Amygdala (tissue), 56 donors: ENCODE measurements around the gene GNAI3.

Experiments
- DNase-seq, 56 donors: peaks; one replicate each; lab custom pipeline; 2025; lab: John Stamatoyannopoulos, UW

GNAI3 gene

DNA sequence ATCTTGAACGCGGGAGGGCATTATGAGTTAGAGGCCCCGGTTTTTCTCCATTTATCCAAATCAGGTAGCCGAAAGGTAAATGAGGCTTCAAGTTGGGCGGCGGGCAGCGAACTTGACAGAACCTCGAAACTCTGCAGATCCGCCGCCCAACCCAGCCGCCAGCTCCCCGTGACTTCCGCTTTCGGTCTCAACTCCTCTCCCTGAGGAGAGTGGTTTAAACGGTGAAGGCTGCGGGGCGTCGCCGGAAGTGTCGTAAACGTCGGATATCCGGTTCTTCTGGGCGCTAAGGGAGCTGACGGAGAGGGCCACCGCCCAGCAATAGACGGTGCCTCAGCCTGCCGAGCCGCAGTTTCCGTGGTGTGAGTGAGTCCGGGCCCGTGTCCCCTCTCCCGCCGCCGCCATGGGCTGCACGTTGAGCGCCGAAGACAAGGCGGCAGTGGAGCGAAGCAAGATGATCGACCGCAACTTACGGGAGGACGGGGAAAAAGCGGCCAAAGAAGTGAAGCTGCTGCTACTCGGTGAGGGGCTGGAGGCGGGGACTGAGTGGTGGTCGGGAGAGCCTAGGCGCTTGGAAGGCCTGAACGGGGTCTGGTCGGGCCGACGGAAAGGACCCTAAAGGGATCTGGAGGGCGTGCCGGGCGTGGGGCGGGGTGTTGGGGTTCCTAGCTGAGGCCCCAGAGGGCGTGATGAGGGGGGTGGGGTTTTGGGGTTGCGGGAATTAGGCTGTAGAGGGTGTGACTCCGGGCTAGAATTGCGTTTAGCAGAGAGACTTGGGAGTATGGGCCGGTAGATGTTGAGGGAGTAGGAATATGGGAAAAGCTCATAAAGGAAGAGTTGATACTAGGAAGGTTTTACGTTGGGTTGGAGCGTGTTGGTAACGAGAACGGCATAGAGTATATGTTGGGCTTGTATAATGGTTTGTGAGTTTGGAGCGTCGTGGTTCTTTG, at the start of gene GNAI3:
Gene GNAI3 (plus strand): TSS at position 295 of the 947 bp plus-strand sequence. CDS start 106 bp downstream, at position 401.
- peak; percentile 69 to 98 (median 93) for DNase-seq

DNA sequence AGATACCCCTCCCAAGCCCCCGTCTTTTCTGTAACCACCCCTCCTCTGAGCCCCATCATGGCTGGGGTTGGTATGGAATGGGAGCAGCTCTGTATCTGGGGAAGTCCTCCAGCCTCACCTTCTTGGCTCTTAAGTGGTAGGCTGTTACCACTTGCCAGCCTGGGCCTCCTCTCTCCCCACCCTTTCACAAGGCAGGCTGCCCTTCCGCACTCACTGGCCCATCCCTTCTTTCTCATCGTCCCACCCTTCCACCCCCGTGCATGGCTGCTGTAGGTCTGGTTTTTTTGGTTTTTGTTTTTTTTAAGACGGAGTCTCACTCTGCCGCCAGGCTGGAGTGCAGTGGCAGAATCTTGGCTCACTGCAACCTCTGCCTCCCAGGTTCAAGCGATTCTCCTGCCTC, 49.3 kb upstream of the GNAI3 start:
- no peak for DNase-seq

DNA sequence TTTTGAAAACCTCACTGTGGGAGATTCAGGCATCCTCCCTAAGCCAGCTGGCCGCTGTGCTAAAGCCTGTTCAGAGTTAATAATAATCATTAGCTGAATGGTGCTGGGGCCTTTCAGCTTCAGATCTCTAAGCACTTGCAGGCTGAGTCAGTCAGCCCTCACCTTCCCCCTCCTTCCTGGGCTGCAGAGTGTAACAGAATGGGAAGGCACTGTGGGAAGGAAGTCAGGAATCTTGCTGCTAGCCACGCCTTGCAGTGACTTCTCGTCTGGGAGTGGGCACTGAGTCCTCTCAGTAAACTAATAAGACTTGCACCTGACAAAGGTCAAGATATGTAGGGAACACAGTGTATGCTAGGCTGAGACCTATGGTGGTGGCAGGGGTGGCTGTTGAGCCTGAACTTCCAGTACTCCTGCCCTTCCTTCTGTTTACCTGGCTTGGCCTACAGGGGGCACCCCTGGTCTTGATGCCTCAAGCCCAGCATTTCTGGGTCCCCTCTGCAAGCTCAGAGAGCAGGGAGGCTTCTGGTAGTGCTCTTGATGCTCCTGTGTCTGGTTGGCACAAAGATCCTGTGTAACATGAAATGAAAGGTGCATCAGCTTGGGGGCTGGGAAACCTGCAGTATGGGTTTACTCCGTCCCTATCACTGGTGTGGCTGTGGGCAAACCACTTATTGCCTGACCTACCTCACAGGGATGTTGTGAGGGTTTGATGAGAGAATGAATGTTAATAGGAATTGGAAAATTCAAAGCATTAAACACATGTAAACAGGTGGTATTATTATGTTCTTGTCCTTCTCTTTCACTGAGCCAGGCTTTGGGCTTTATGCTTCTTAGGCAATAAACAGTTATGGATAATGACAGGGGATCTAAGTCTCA, 48.5 kb upstream of the GNAI3 start:
- DNase-seq = peak in 17 of 56 donors; percentile 21 to 57 (median 40)

DNA sequence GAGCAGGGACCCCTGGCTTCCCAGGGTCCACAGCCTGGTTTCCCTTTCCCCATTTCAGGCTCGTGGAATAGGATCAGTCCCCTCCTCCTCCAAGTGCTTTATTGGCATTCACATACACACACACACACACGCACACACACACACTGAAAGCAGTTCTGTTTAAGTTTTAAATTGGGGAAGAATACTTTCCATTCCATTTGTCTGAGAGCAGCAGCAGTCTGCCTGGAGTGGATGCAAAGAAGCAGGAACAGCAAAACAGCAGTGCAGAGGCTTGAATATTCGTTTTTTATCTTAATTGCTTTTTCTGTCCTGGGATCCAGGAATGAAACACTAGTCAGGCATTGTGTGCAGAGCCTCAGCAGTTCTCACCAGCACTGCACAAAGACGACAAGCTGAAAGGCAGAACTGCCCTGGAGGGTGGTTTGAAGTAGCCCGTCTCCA, 47.5 kb upstream of the GNAI3 start:
- no peak for DNase-seq

DNA sequence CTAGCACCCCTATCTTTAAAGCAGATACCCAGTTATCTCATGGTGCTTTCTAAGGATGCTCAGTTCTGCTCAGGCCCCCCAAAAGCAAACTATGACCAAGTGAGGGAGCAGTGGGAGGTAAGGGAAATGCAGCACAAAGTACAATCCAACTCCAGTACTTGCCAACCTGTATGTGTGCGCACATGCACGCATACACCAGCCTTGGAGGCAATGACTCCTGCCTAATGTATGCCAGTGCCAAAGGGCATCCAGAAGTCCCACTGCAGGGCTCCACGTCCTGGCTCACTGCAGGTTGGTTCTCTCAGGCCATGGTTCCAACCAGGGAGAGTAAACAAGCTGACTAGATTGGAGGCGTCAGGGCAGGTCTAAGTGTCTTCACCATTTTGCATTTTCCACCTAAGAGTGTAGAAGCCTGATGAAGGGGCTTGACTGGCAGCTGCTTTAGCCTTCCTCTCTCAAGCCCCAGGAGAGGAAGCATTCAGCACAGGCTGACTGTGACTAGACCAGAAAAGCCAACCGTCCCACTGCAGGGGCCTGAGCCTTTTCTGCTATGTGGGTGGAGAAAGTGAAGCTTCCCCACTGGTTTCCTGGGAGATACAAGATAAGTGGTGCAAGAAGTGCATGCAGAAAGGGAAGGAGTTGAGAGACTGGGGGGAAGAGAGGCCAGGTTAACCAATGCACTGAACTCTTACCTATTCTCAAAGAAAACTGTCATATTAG, 46.6 kb upstream of the GNAI3 start:
- DNase-seq = no peak

DNA sequence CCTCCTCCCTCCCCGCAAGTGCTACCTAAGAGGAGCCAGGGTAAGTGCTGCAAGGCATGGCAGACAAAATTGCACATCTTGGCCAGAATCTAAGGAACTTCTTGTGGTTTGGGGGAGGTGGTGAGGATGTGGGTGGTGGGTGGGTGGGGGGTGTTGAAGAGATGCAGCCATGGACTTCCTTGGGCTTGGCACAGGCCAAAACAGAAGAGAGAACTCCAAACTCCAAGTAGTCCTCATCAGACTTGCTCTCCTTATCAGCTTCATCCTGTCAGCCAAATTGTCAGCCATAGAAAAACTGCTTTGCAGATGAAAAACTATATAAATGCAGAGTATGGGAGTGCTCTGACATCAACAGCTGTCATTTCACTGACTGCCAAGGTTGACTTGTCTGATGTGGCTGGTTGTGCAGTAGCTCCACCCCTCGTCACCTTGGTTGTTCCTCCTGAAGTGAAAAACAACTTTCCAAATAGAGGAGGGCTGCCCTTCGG, 46.0 kb upstream of the GNAI3 start:
- DNase-seq = no peak

DNA sequence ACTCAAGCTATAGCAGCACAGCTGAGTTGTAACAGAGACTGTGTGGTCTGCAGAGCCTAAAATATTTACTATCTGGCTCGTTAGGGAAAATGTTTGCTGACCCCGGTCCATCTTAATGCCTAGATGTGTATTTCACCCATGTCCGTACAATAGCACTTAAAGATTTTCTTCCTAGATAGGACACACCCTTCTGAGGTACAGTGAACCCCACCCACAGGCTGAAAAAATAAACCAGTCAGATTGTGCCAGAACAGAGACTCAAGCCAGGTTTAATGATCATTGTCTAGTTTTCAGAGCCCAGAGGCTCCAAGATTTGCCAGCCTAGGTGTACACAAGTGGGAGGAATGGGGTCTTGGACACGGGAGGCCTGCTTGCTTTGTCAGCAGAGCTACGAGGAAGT, 44.5 kb upstream of the GNAI3 start:
- DNase-seq = no peak

DNA sequence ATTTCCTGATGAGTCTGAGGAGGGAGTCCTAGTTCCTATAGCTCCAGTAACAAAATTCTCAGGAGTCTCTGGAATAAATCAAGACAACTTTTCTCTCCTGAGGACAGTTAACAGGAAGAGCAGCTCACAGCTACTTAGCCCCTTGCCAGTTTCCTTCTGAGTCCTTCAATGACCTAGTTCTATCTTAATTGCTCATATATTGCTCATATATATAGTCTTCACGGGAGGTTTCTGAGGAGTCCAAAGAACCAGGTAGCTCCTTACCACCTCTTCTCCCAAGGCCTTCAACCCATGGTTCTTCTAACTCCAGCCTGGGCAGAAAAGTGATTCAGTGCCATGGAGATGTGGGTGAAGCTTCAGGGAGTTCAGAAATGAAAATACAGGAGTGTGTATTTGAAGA, 43.4 kb upstream of the GNAI3 start:
- no peak for DNase-seq

DNA sequence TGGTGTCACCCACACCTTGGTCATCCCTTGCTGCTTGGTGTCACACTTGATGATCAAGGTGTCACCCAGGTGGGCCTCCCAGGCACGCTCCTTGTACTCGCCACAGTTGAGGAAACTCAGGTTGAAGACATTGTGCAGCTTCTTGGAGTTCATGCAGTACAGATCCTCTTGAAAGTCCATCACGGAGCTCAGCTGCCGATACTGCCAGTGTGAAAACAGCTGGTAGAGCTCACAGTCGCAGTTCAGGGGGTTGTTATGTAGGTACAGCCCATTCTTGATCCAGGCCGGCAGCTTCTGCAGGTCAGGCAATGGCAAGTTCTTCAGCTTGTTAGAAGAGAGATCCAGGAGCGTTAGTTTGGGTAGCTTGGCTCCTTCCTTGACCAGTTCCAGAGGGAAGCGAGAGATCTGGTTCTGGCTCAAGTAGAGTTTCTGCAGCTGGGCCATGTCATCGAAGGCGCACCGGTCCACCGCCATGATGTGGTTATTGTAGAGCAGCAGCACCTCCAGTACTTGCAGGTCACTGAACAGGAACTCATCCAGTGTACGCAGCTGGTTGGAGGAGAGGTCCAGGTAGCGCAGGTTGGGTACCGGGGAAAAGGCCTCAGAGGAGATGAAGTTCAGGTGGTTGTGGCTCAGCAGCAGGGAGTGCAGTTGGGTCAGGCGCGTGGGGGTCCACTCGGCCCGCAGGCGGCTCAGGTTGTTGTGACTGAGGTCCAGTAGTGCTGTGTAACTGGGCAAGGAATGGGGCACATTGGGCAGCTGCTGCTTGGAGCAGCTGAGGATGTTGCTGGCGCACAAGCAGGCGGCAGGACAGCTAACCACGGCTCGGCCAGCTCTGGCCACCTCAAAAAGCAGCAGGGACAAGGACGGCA, 40.2 kb upstream of the GNAI3 start:
- DNase-seq = no peak

DNA sequence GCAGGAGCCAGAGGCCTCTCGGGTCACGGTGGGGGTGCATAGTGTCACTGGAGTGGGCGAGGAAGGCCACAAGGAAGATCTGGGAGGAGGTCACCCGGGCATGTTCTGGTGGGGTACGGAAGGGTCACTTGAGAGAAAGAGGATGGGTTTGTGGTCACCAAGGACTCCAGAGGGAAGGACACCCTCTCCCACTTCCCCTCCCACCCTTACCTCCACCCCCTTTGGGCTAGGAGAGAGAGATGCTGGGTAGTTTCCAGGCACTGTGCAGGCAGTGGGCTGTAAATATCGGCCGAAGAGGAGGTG, 39.6 kb upstream of the GNAI3 start:
- DNase-seq = no peak

DNA sequence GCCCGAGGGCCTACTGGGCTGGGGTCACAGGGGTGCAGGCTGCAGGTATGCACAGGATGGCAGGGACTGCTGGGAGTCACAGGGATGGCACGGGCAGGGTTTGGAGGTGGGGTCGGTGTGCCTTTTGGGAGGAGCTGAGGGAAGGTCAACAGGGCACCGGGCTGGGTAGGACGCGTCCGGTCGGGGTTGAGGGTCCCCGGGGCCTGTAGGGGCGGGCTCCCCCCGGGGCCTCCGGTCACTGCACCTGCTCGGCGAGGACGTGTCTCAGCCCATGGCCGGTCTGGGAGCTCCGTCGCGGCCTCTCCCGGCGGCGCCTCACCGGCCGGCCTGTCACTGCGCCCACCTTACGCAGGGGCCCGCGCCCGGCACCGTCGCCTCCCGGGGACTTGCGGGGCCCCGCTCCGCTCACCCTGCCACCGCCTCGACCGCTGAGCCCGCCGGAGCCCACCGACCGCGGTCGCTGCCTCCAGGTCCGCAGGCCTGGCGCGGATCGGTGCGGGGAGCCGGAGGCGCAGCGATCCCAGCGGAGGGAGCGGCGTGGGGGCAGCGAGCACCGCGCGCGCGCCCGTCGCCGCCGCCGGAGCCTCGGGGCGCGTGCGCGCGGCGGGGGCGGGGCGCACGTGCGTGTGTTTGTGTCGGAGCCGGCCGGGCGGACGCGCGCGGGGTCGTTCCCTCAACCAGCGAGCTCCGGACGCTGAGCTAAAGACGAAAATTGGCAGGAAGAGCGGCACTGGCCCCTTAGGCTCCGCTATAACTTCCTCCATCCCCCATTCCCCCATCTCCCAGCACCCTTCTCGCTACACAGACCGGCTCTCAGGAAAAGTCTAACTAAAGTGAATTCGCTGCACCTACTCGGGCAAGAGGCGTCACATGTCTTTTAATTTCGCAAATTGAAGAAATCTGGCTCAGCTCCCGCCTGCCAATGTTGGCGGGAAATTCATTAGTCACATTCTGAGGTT, 39.0 kb upstream of the GNAI3 start, which contains the start of gene AMIGO1:
Gene AMIGO1 (minus strand): TSS at position 552 of the 959 bp plus-strand sequence. CDS start 815 bp downstream, outside the sequence.
- DNase-seq = peak in 20 of 56 donors; percentile 17 to 62 (median 37)

DNA sequence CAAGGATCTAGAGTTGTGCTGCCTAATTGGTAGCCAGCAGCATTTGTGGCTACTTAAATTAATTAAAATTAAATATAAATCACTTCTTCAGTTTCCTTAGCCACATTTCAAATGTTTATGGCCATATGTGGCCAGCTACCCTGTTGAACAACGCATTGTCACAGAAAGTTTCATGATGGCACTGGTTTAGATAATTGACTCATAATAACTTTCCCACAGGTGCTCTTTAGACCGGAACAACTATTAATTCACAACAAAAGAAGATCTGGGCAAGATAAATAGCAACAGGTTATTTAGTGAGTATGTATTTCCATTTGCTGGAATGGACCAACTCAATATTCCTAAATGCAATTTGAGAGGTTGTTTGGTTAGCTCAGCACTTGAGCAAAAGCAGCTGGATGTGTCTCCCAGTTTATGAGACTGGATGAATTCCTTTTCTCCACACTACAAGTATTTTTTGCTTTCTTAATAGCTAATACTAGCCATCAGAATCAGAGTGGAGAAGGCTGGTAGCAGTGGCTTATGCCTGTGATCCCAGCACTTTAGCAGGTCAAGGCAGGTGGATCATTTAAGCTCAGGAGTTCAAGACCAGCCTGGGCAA, 35.2 kb upstream of the GNAI3 start:
- no peak for DNase-seq

DNA sequence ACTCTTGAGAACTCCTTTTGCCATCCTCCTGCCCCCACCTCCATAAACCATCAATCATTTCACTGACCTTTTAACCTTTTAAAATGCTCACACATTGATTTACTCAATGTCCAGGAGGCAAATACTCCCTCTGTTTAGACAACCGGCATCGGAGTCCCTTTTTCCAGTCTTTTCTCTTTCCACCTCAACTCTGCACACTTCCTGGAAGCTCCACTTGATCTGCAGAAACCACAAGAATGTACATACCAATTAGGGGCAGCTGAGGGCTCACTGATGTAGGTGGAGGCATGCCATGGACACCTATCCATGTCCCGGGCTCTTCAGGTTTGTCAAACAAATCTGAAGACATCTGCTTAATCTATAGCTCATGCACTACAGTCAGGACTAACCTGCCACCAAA, 33.6 kb upstream of the GNAI3 start:
- no peak for DNase-seq

DNA sequence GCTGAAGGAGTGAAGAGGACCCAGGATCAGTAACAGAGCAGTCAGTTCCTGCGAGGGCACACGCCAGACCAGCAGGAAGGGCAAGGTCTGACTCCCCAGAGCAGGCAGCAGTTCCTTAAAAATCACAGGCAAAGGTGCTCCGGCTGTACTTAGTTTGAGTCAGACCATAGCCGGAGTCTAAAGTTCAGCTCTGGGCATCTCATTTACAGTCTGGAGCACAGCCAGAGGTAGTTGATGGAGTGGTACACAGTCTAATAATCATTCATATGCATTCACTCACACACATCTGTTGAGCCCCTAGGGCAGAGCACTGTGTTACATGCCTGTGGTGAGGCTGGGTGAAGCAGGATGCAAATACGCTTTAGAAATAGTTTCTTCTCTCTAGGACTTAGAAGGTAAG, 31.5 kb upstream of the GNAI3 start:
- no peak for DNase-seq

DNA sequence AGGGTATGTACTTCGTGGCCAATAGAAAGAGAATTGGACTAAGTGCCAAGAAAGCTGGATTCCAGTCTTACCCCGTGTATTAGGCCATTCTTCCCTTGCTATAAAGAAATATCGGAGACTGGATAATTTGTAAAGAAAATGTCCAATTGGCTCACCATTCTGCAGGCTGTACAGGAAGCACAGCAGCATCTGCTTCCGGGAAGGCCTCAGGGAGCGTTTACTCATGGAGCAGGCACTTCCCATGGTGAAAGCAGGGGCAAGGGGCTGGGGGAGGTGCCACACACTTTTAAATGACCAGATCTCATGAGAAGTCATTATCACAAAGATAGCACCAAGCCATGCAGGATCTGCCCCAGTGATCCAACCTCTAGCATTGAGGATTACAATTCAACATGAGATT, 31.1 kb upstream of the GNAI3 start:
- no peak for DNase-seq

DNA sequence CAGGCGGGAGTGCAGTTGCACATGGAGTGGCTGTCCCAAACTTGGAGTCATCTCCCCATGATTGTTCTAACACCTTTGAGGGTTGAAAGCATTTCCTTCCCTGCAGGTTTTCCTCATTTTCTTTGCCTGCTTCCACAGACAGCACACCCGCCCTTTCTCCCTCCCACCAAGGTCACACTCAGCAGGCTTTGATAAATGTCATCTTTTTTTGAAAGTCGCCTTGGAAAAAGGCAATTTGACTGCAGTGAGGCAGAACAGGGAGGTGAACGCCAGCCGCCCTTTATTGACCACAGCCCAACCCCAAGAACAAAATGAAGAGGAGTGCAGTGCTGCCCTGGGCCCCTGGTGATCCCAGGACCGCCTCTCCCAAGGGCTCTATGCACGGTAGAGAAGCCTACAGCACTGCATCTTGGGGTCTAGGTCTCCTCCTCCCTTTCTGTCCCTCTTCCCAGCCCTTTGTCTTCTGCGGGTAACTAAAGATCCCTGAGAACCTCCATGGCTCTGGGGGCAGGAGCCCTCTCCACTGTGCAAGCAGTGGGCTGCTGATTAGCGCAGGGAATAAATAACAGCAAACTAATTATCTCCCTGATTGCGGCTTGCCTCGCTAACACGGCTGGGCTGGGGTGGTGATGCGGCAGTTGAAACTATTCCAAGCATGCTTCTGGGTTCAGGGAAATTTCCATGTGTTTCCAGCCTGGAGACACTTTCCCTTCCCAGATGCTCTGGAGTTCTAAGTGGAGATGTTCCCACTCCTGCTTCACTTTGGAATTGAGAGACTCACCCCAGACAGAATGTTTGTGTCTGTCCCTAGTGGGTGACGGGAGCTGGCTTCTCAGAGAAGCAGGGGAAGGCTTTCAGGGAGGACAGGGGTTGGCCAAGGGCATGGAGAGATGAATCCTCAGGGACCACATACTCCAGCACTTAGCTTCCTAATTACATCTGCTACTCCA, 27.1 kb upstream of the GNAI3 start:
- DNase-seq = no peak

DNA sequence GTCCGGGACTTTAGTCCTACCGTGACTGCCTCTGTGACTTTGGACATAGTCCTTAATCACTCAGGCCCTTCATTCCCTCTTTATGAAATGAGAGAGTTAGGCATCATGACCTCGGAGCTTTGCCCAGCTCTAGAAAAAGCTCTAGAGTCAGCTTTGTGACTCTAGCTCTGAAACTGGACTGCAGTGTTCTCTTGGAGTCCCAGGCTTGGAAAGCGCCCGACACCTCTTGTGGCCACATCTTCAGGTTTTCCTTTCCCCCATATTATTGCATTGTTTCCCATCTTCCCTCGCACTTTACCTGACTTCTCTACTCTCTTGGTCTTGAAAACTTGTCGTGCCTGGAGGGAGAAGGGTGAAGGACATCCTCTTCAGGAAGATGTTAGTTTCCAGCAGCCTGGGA, 26.4 kb upstream of the GNAI3 start:
- no peak for DNase-seq
